H1 (cell line): ENCODE measurements around the gene MMP12. TPM values are rescaled to one million over a fixed set of nuclear protein-coding genes. Genes with fewer than 3 reads are reported as not detected.

Experiments
- CTCF ChIA-PET: fragments of 300-600 bp; sonication (Branson Sonifier 250); formaldehyde crosslinking; loops from one replicate; lab custom pipeline; 2021; ENCODE audit not compliant: partially characterized antibody; lab: Charles Lee
- POLR2A ChIA-PET: fragments of 300-600 bp; sonication (Branson Sonifier 250); formaldehyde crosslinking; loops from one replicate; lab custom pipeline; 2021; ENCODE audit warnings: inconsistent platforms; ENCODE audit not compliant: partially characterized antibody; lab: Charles Lee
- DNase-seq, 2 experiments: peaks; one replicate each; pipeline versions ENCODE4 v3.0.0 to v3.0.0-alpha.2; 2010 to 2022; ENCODE audit warnings: low spot score in 2 of 2, low read depth in 1 of 2, mixed read lengths in 1 of 2
- FAIRE-seq: peaks from 2 replicates; lab custom pipeline; 2011; peaks lifted over from hg19 to GRCh38; lab: Jason Lieb, UNC
- H2AFZ ChIP-seq: 2 replicates; pipeline ENCODE4 v1.8.1; 2012; ENCODE audit warnings: low read length, inconsistent platforms
- H2AK5ac ChIP-seq: 2 replicates; pipeline ENCODE4 v1.6.1; 2013; ENCODE audit warnings: low read depth, low read length
- H2BK120ac ChIP-seq: replicated peaks from 2 replicates; pipeline ENCODE3; 2013; ENCODE audit warnings: low read depth, low read length, inconsistent platforms
- H2BK12ac ChIP-seq: 2 replicates; pipeline ENCODE4 v1.6.1; 2013; ENCODE audit warnings: low read depth, low read length
- H2BK15ac ChIP-seq: 2 replicates; pipeline ENCODE4 v1.6.1; 2013; ENCODE audit warnings: low read length
- H2BK20ac ChIP-seq: 2 replicates; pipeline ENCODE4 v1.6.1; 2013; ENCODE audit warnings: low read length
- H2BK5ac ChIP-seq: 2 replicates; pipeline ENCODE4 v1.6.1; 2013; ENCODE audit warnings: low read depth, low read length
- H3K14ac ChIP-seq: 2 replicates; pipeline ENCODE4 v1.6.1; 2013; ENCODE audit warnings: inconsistent platforms; ENCODE audit not compliant: insufficient read length
- H3K18ac ChIP-seq: 2 replicates; pipeline ENCODE4 v1.6.1; 2013; ENCODE audit warnings: low read length; ENCODE audit errors: extremely low read depth
- H3K23ac ChIP-seq: 2 replicates; pipeline ENCODE4 v1.6.1; 2013; ENCODE audit warnings: inconsistent platforms; ENCODE audit not compliant: insufficient read length
- H3K23me2 ChIP-seq: 2 replicates; pipeline ENCODE4 v1.6.1; 2013; ENCODE audit warnings: low read depth, low read length
- H3K27ac ChIP-seq: 2 replicates; pipeline ENCODE4 v1.6.1; 2011; ENCODE audit warnings: low read depth, low read length, inconsistent platforms
- H3K27me3 ChIP-seq, 4 experiments: replicated peaks in 1 of 4; 1 replicate in 1 of 4; 2 replicates in 3 of 4; pipeline versions ENCODE4 v1.6.1 to v1.8.1; 2011 to 2013; ENCODE audit warnings: low read length in 3 of 4, mild to moderate bottlenecking in 3 of 4, inconsistent platforms in 2 of 4, mixed read lengths in 2 of 4, moderate library complexity in 1 of 4; ENCODE audit not compliant: control insufficient read depth in 3 of 4, insufficient read depth in 3 of 4; ENCODE audit errors: extremely low read depth in 1 of 4
- H3K36me3 ChIP-seq, 4 experiments: 2 replicates each; pipeline versions ENCODE4 v1.6.1 to v1.8.1; 2011 to 2013; ENCODE audit warnings: mild to moderate bottlenecking in 4 of 4, low read length in 3 of 4, moderate library complexity in 2 of 4, control low read depth in 1 of 4, inconsistent platforms in 1 of 4; ENCODE audit not compliant: insufficient read depth in 4 of 4, control insufficient read depth in 2 of 4
- H3K4ac ChIP-seq: replicated peaks from 2 replicates; pipeline ENCODE3; 2013; ENCODE audit warnings: low read length, low read depth, mixed read lengths, inconsistent platforms; ENCODE audit not compliant: insufficient read length
- H3K4me1 ChIP-seq, 4 experiments: replicated peaks in 1 of 4; 1 replicate in 1 of 4; 2 replicates in 3 of 4; pipeline versions ENCODE4 v1.6.1 to v1.8.1; 2011 to 2013; ENCODE audit warnings: low read length in 3 of 4, inconsistent platforms in 2 of 4, mixed read lengths in 1 of 4; ENCODE audit not compliant: insufficient read depth in 4 of 4, control insufficient read depth in 3 of 4
- H3K4me2 ChIP-seq, 2 experiments: 2 replicates each; pipeline versions ENCODE4 v1.6.1 to v1.8.1; 2011 to 2013; ENCODE audit warnings: low read depth in 2 of 2, low read length in 2 of 2, control low read depth in 1 of 2, inconsistent platforms in 1 of 2, mild to moderate bottlenecking in 1 of 2; ENCODE audit not compliant: insufficient read depth in 1 of 2
- H3K4me3 ChIP-seq, 4 experiments: fragments of 200-600, 300-600 bp in 1 of 4; sonication (generic), shearing (Covaris generic), sonication (Bioruptor Twin) in 1 of 4; 2 replicates each; pipeline versions ENCODE4 v1.5.1 to v1.8.1; 2011 to 2016; ENCODE audit warnings: low read length in 4 of 4, low read depth in 3 of 4, control low read depth in 2 of 4, inconsistent platforms in 2 of 4, mild to moderate bottlenecking in 2 of 4, mixed read lengths in 1 of 4, moderate library complexity in 1 of 4; ENCODE audit not compliant: insufficient read depth in 2 of 4; ENCODE audit errors: extremely low read depth in 1 of 4
- H3K56ac ChIP-seq: replicated peaks from 2 replicates; pipeline ENCODE3; 2013; ENCODE audit warnings: low read depth, mild to moderate bottlenecking, mixed read lengths, low read length, inconsistent platforms; ENCODE audit not compliant: insufficient read length
- H3K79me1 ChIP-seq: 2 replicates; pipeline ENCODE4 v1.6.1; 2013; ENCODE audit warnings: low read depth, low read length, control low read depth
- H3K79me2 ChIP-seq, 2 experiments: 2 replicates each; pipeline versions ENCODE4 v1.6.1 to v1.8.1; 2012 to 2013; ENCODE audit warnings: low read length in 2 of 2, mild to moderate bottlenecking in 2 of 2, inconsistent platforms in 1 of 2; ENCODE audit not compliant: insufficient read depth in 2 of 2, control insufficient read depth in 1 of 2
- H3K9ac ChIP-seq, 4 experiments: replicated peaks in 1 of 4; 1 replicate in 1 of 4; 2 replicates in 3 of 4; pipeline versions ENCODE4 v1.6.1 to v1.8.1; 2011 to 2013; ENCODE audit warnings: low read depth in 3 of 4, low read length in 3 of 4, control low read depth in 2 of 4, mild to moderate bottlenecking in 2 of 4, moderate library complexity in 2 of 4, inconsistent platforms in 1 of 4; ENCODE audit errors: extremely low read depth in 1 of 4
- H3K9me3 ChIP-seq, 2 experiments: 2 replicates each; pipeline versions ENCODE4 v1.6.1 to v1.8.1; 2012 to 2013; ENCODE audit warnings: mild to moderate bottlenecking in 2 of 2, moderate library complexity in 2 of 2, control low read depth in 1 of 2, inconsistent platforms in 1 of 2, low read depth in 1 of 2, low read length in 1 of 2, mixed read lengths in 1 of 2; ENCODE audit not compliant: insufficient read depth in 2 of 2
- H4K20me1 ChIP-seq, 2 experiments: replicated peaks in 1 of 2; 2 replicates each; pipeline versions ENCODE3 to v1.8.1; 2011 to 2013; ENCODE audit warnings: inconsistent platforms in 2 of 2, low read length in 2 of 2, mild to moderate bottlenecking in 1 of 2; ENCODE audit not compliant: insufficient read depth in 2 of 2, control insufficient read depth in 1 of 2
- H4K5ac ChIP-seq: 2 replicates; pipeline ENCODE4 v1.6.1; 2013; ENCODE audit warnings: low read length, low read depth, mixed read lengths, inconsistent platforms; ENCODE audit not compliant: insufficient read length
- H4K8ac ChIP-seq: 2 replicates; pipeline ENCODE4 v1.8.0; 2013; ENCODE audit warnings: mild to moderate bottlenecking, moderate library complexity, low read length, inconsistent platforms; ENCODE audit not compliant: insufficient read depth; ENCODE audit errors: extremely low read depth
- H4K91ac ChIP-seq: replicated peaks from 2 replicates; pipeline ENCODE3; 2013; ENCODE audit warnings: low read length, mixed read lengths, inconsistent platforms; ENCODE audit not compliant: insufficient read length
- GABPA ChIP-seq: IDR thresholded peaks from 2 replicates; pipeline ENCODE4 v1.6.1; 2011; ENCODE audit warnings: mild to moderate bottlenecking, low read length, moderate library complexity, borderline replicate concordance; ENCODE audit not compliant: insufficient read depth
- RXRA ChIP-seq: IDR thresholded peaks from 2 replicates; pipeline ENCODE4 v1.6.1; 2011; ENCODE audit warnings: low read depth, mild to moderate bottlenecking, low read length, moderate library complexity; ENCODE audit not compliant: insufficient read depth
- TEAD4 ChIP-seq: IDR thresholded peaks from 2 replicates; pipeline ENCODE4 v1.6.1; 2012; ENCODE audit warnings: low read depth, low read length, inconsistent platforms, mixed read lengths
- WGBS, 2 experiments: shearing (Covaris generic) in 1 of 2; methylation state at CpG; one replicate each; pipeline versions ENCODE4 v1.1.6 to v1.1.7; 2013 to 2015; ENCODE audit warnings: low lambda C conversion rate in 2 of 2, mixed read lengths in 2 of 2, inconsistent platforms in 1 of 2, low coverage in 1 of 2, missing lambda C conversion rate in 1 of 2; ENCODE audit not compliant: insufficient replicate concordance in 2 of 2, insufficient coverage in 1 of 2, insufficient read length in 1 of 2; ENCODE audit errors: extremely low coverage in 1 of 2, missing lambda C conversion rate in 1 of 2; 5-methylcytosine and 5-hydroxymethylcytosine counted together
- polyA plus RNA-seq, 7 experiments: library from polyadenylated mRNA; depleted of rRNA in 3 of 7; stranded (reverse) in 5 of 7; unstranded in 2 of 7; fragments of >200 nt in 5 of 7; fragments of 200-250 nt in 2 of 7; gene quantifications; 1 replicate in 5 of 7; 2 replicates in 1 of 7; 4 replicates in 1 of 7; pipeline versions ENCODE4 v1.2.1 to v1.2.3, GENCODE V29; 2011 to 2013; ENCODE audit warnings: missing spikeins in 2 of 7, mixed read lengths in 2 of 7
- total RNA-seq: library from RNA; stranded (reverse); fragmentation: NEBNext Ultra II Directional; extraction: Animal tissue kit (Norgen Biotek cat#: 25700); gene quantifications from 2 replicates; pipeline ENCODE4 v1.2.1, GENCODE V29; 2021

The MMP12 gene
- total and polyA plus RNA-seq, 2 of the 8 experiments (the other 6 are each of a cell fraction or from before 2014, with no cell fraction given): not detected

GRCh38 chr11:102824556-102824955 lies 50.2 kb downstream of the MMP12 start:
- no peak overlapping the region for H3K4ac ChIP-seq
- H2BK15ac ChIP-seq: no peak overlapping the region
- H3K18ac ChIP-seq: no peak overlapping the region
- no peak overlapping the region for H2AFZ ChIP-seq
- H3K4me1 ChIP-seq: no peaks in the 10 kb centered on the region
- no peak for TF ChIP-seq RXRA
- TF ChIP-seq GABPA: no peak
- no peak for TF ChIP-seq TEAD4
- TF ChIP-seq, all 59 proteins: peak for 0
- Histone ChIP-seq H3K9ac (no peak overlapping the region), H3K36me3 (no peaks in the 10 kb centered on the region), H3K14ac (no peak overlapping the region), H4K5ac (no peak overlapping the region), H3K23ac (no peak overlapping the region), H4K20me1 (no peaks in the 10 kb centered on the region), H4K8ac (no peak overlapping the region), H4K91ac (no peak overlapping the region), H2BK12ac (no peak overlapping the region), H3K9me3 (peaks cover 4 to 6% of the 10 kb centered on the region in 2 experiments; a peak in 1 of 4 replicates), H2BK5ac (no peak overlapping the region), H2BK20ac (no peak overlapping the region), H3K56ac (no peak overlapping the region), H2AK5ac (no peak overlapping the region), H2BK120ac (no peak overlapping the region), H3K4me2 (no peak overlapping the region), H3K79me1 (no peaks in the 10 kb centered on the region), H3K79me2 (no peaks in the 10 kb centered on the region), H3K23me2 (no peaks in the 10 kb centered on the region), H3K27ac (no peak overlapping the region), H3K27me3 (no peaks in the 10 kb centered on the region), H3K4me3 (no peak overlapping the region)
- WGBS, 2 experiments: 85% methylated on average over 1 of the region's 1 CpG; no CpG with 5 or more reads in 1 of the 2 experiments
- DNase-seq (no peak), FAIRE-seq (no peak)
- ChIA-PET POLR2A (no interaction called here), CTCF (interaction anchor here (0.6 to 1.1 kb wide), 2 partner anchors 14 to 69 kb away, joined by 3 to 5 read pairs; no protein-coding TSS in a partner anchor)
